Measurements from ENCODE around the gene ZBTB42.

The ZBTB42 gene

GRCh38 chr14:104824353-104824997, 23.6 kb downstream of the ZBTB42 start:
- TF ChIP-seq TAF1 (IDR thresholded peaks at IDR 0.05; ENCODE audit: low read depth) (no peak), YY1 (IDR thresholded peaks at IDR 0.05; ENCODE audit: low read depth) (no peak), NFIC (IDR thresholded peaks at IDR 0.05) (no peak), CEBPB (IDR thresholded peaks at IDR 0.05) (no peak), EGR1 (IDR thresholded peaks at IDR 0.05) (no peak), TCF12 (IDR thresholded peaks at IDR 0.05; ENCODE audit: low read depth) (no peak), MAX (IDR thresholded peaks at IDR 0.05) (no peak), FOXM1 (IDR thresholded peaks at IDR 0.05; ENCODE audit: borderline replicate concordance, low read depth) (no peak), TEAD4 (IDR thresholded peaks at IDR 0.05) (no peak), EP300 (IDR thresholded peaks at IDR 0.05; ENCODE audit: borderline replicate concordance) (no peak), USF1 (IDR thresholded peaks at IDR 0.05) (no peak), CREB1 (IDR thresholded peaks at IDR 0.05; ENCODE audit: low read depth) (no peak), REST (IDR thresholded peaks at IDR 0.05; ENCODE audit: low read depth) (no peak), ZBTB7A (IDR thresholded peaks at IDR 0.05; ENCODE audit: low read depth) (no peak), RAD21 (IDR thresholded peaks at IDR 0.05; ENCODE audit: low read depth) (no peak)

GRCh38 chr14:104826189-104826860, 25.4 kb downstream of the ZBTB42 start:
- TF ChIP-seq TAF1 (IDR thresholded peaks at IDR 0.05; ENCODE audit: low read depth): no peak; the same call in 1 of the 2 replicates
- TF ChIP-seq RAD21 (IDR thresholded peaks at IDR 0.05; ENCODE audit: low read depth): peak; percentile 72
- no peak for TF ChIP-seq EP300 (IDR thresholded peaks at IDR 0.05; ENCODE audit: borderline replicate concordance)
- peak; percentile 27; the same call in 1 of the 2 replicates for TF ChIP-seq MAX (IDR thresholded peaks at IDR 0.05)
- TF ChIP-seq YY1 (IDR thresholded peaks at IDR 0.05; ENCODE audit: low read depth): peak; percentile 41; the same call in 1 of the 2 replicates

GRCh38 chr14:104826861-104827176, 25.9 kb downstream of the ZBTB42 start:
- no peak for TF ChIP-seq CREB1 (IDR thresholded peaks at IDR 0.05; ENCODE audit: low read depth)
- no peak for TF ChIP-seq EGR1 (IDR thresholded peaks at IDR 0.05)
- no peak for TF ChIP-seq FOXM1 (IDR thresholded peaks at IDR 0.05; ENCODE audit: borderline replicate concordance, low read depth)
- no peak for TF ChIP-seq MAX (IDR thresholded peaks at IDR 0.05)
- no peak for TF ChIP-seq ZBTB7A (IDR thresholded peaks at IDR 0.05; ENCODE audit: low read depth)
- no peak for TF ChIP-seq YY1 (IDR thresholded peaks at IDR 0.05; ENCODE audit: low read depth)
- no peak for TF ChIP-seq NFIC (IDR thresholded peaks at IDR 0.05)

- TF ChIP-seq EP300 (IDR thresholded peaks at IDR 0.05; ENCODE audit: borderline replicate concordance) (no peak), YY1 (IDR thresholded peaks at IDR 0.05; ENCODE audit: low read depth) (no peak), TAF1 (IDR thresholded peaks at IDR 0.05; ENCODE audit: low read depth) (no peak), RAD21 (IDR thresholded peaks at IDR 0.05; ENCODE audit: low read depth) (peak; percentile 6; the same call in 1 of the 2 replicates), ZBTB7A (IDR thresholded peaks at IDR 0.05; ENCODE audit: low read depth) (no peak), MAX (IDR thresholded peaks at IDR 0.05) (no peak), EGR1 (IDR thresholded peaks at IDR 0.05) (no peak)
These were observed 26.5 kb downstream of the ZBTB42 start for GRCh38 chr14:104827177-104828055.

GRCh38 chr14:104830781-104831180, 29.9 kb downstream of the ZBTB42 start:
- TF ChIP-seq EGR1 (IDR thresholded peaks at IDR 0.05) (no peak), TAF1 (IDR thresholded peaks at IDR 0.05; ENCODE audit: low read depth) (no peak), MAX (IDR thresholded peaks at IDR 0.05) (no peak), EP300 (IDR thresholded peaks at IDR 0.05; ENCODE audit: borderline replicate concordance) (no peak), FOXM1 (IDR thresholded peaks at IDR 0.05; ENCODE audit: borderline replicate concordance, low read depth) (no peak), USF1 (IDR thresholded peaks at IDR 0.05) (no peak), CEBPB (IDR thresholded peaks at IDR 0.05) (no peak), YY1 (IDR thresholded peaks at IDR 0.05; ENCODE audit: low read depth) (no peak), CREB1 (IDR thresholded peaks at IDR 0.05; ENCODE audit: low read depth) (no peak), RAD21 (IDR thresholded peaks at IDR 0.05; ENCODE audit: low read depth) (no peak), REST (IDR thresholded peaks at IDR 0.05; ENCODE audit: low read depth) (no peak), ZBTB7A (IDR thresholded peaks at IDR 0.05; ENCODE audit: low read depth) (no peak), TEAD4 (IDR thresholded peaks at IDR 0.05) (no peak), TCF12 (IDR thresholded peaks at IDR 0.05; ENCODE audit: low read depth) (no peak), NFIC (IDR thresholded peaks at IDR 0.05) (no peak)

All from Ishikawa (cell line).